Duodenal mucosa (tissue), 2 donors: ENCODE results near the gene SELENON.

Experiments
- H3K27ac ChIP-seq: one replicate; pipeline ENCODE4 v1.7.0; 2013; ENCODE audit warnings: low read depth, low read length
- H3K27me3 ChIP-seq, 2 donors: one replicate each; pipeline ENCODE4 v1.7.0; 2013; ENCODE audit warnings: low read length in 2 of 2, control low read depth in 1 of 2; ENCODE audit not compliant: insufficient read depth in 2 of 2, control insufficient read depth in 1 of 2
- H3K36me3 ChIP-seq, 2 donors: one replicate each; pipeline ENCODE4 v1.7.0; 2013; ENCODE audit warnings: low read length in 2 of 2, control low read depth in 1 of 2; ENCODE audit not compliant: insufficient read depth in 2 of 2, control insufficient read depth in 1 of 2
- H3K4me1 ChIP-seq, 2 donors: one replicate each; pipeline ENCODE4 v1.7.0; 2013; ENCODE audit warnings: low read length in 2 of 2, control low read depth in 1 of 2; ENCODE audit not compliant: insufficient read depth in 2 of 2, control insufficient read depth in 1 of 2
- H3K4me3 ChIP-seq, 2 donors: one replicate each; pipeline ENCODE4 v1.7.0; 2013; ENCODE audit warnings: low read length in 2 of 2, low read depth in 1 of 2
- H3K9ac ChIP-seq, 2 donors: one replicate each; pipeline ENCODE4 v1.7.0; 2013; ENCODE audit warnings: low read length in 2 of 2, low read depth in 1 of 2
- H3K9me3 ChIP-seq, 2 donors: one replicate each; pipeline ENCODE4 v1.7.0; 2013; ENCODE audit warnings: low read length in 2 of 2, control low read depth in 1 of 2; ENCODE audit not compliant: control insufficient read depth in 1 of 2

SELENON gene

GRCh38 chr1:25847929-25848328 lies 47.9 kb downstream of the SELENON start:
- no peak overlapping the region for H3K4me3 ChIP-seq
- no peaks in the 10 kb centered on the region for H3K4me1 ChIP-seq
- no peaks in the 10 kb centered on the region for H3K9me3 ChIP-seq
- no peak overlapping the region for H3K27ac ChIP-seq
- H3K27me3 ChIP-seq = no peaks in the 10 kb centered on the region
- no peaks in the 10 kb centered on the region for H3K36me3 ChIP-seq
- no peak overlapping the region for H3K9ac ChIP-seq

- H3K36me3 ChIP-seq = no peaks in the 10 kb centered on the region
- no peak overlapping the region for H3K4me3 ChIP-seq
- no peaks in the 10 kb centered on the region for H3K4me1 ChIP-seq
- no peak overlapping the region for H3K27ac ChIP-seq
- no peaks in the 10 kb centered on the region for H3K27me3 ChIP-seq
- no peak overlapping the region for H3K9ac ChIP-seq
- H3K9me3 ChIP-seq = no peaks in the 10 kb centered on the region
These were observed 48.5 kb downstream of the SELENON start for GRCh38 chr1:25848531-25848930.

- H3K36me3 ChIP-seq = no peaks in the 10 kb centered on the region
- H3K27ac ChIP-seq = no peak overlapping the region
- H3K9me3 ChIP-seq = no peaks in the 10 kb centered on the region
- no peak overlapping the region for H3K9ac ChIP-seq
- H3K27me3 ChIP-seq = no peaks in the 10 kb centered on the region
- H3K4me3 ChIP-seq = no peak overlapping the region
- peaks cover 8 to 10% of the 10 kb centered on the region in 2 donors for H3K4me1 ChIP-seq
These were observed 54.6 kb downstream of the SELENON start for GRCh38 chr1:25854554-25854953.

- peaks cover 10 to 20% of the 10 kb centered on the region in 2 donors for H3K4me1 ChIP-seq
- H3K27ac ChIP-seq = no peak overlapping the region
- no peaks in the 10 kb centered on the region for H3K27me3 ChIP-seq
- H3K9me3 ChIP-seq = no peaks in the 10 kb centered on the region
- H3K4me3 ChIP-seq = no peak overlapping the region
- no peaks in the 10 kb centered on the region for H3K36me3 ChIP-seq
- H3K9ac ChIP-seq = no peak overlapping the region
These were observed 56.9 kb downstream of the SELENON start for GRCh38 chr1:25856856-25857255.

GRCh38 chr1:25858494-25858893 lies 58.5 kb downstream of the SELENON start:
- Histone ChIP-seq H3K4me1 (peaks cover 10 to 20% of the 10 kb centered on the region in 2 donors), H3K27ac (no peak overlapping the region), H3K9ac (peak overlapping the region; percentile 70 to 79), H3K27me3 (no peaks in the 10 kb centered on the region), H3K36me3 (peaks cover 6 to 16% of the 10 kb centered on the region in 2 donors), H3K4me3 (peak overlapping the region; percentile 72 to 89), H3K9me3 (no peaks in the 10 kb centered on the region)

- Histone ChIP-seq H3K4me3 (peak within 1 kb of the TSS; percentile 72 to 89), H3K4me1 (peaks cover 10 to 20% of the 10 kb centered on the region in 2 donors), H3K27ac (peak within 1 kb of the TSS; percentile 80), H3K9ac (peak within 1 kb of the TSS; percentile 70 to 79), H3K9me3 (no peaks in the 10 kb centered on the region), H3K27me3 (no peaks in the 10 kb centered on the region), H3K36me3 (peaks cover 6 to 20% of the 10 kb centered on the region in 2 donors)
These were observed 59.2 kb downstream of the SELENON start, which contains the start of gene AUNIP for GRCh38 chr1:25858906-25859789. AUNIP (minus strand) TSS chr1:25859457; CDS start chr1:25859357, 100 bp downstream.

GRCh38 chr1:25861316-25862286 lies 61.6 kb downstream of the SELENON start:
- H3K36me3 ChIP-seq = peaks cover 6 to 20% of the 10 kb centered on the region in 2 donors
- no peaks in the 10 kb centered on the region for H3K27me3 ChIP-seq
- H3K27ac ChIP-seq = no peak overlapping the region
- H3K4me3 ChIP-seq = no peak overlapping the region
- no peaks in the 10 kb centered on the region for H3K9me3 ChIP-seq
- H3K4me1 ChIP-seq = peaks cover 16 to 25% of the 10 kb centered on the region in 2 donors
- H3K9ac ChIP-seq = no peak overlapping the region

- no peak overlapping the region for H3K9ac ChIP-seq
- H3K4me3 ChIP-seq = no peak overlapping the region
- no peaks in the 10 kb centered on the region for H3K9me3 ChIP-seq
- peaks cover 22 to 36% of the 10 kb centered on the region in 2 donors for H3K4me1 ChIP-seq
- H3K36me3 ChIP-seq = peaks cover 6 to 20% of the 10 kb centered on the region in 2 donors
- H3K27me3 ChIP-seq = no peaks in the 10 kb centered on the region
- no peak overlapping the region for H3K27ac ChIP-seq
These were observed 62.9 kb downstream of the SELENON start for GRCh38 chr1:25862785-25863485.

GRCh38 chr1:25863486-25864262 lies 63.7 kb downstream of the SELENON start:
- peaks cover 21 to 37% of the 10 kb centered on the region in 2 donors for H3K4me1 ChIP-seq
- no peak overlapping the region for H3K9ac ChIP-seq
- peaks cover 6 to 20% of the 10 kb centered on the region in 2 donors for H3K36me3 ChIP-seq
- H3K27me3 ChIP-seq = no peaks in the 10 kb centered on the region
- H3K9me3 ChIP-seq = no peaks in the 10 kb centered on the region
- H3K27ac ChIP-seq = no peak overlapping the region
- no peak overlapping the region for H3K4me3 ChIP-seq
